ENCODE measurements around the gene PKIB. TPM values are rescaled to one million over a fixed set of nuclear protein-coding genes. Genes with fewer than 3 reads are reported as not detected.

Gene PKIB
- total RNA-seq, 4 donors from 2014 or later = 4.3 to 13.3 (median 10.4) TPM

- 66 to 72% methylated on average over 5 of the region's 5 CpGs for WGBS, 2 donors
- DNase-seq (ENCODE audit: low spot score in 2 of 2) = no peak
- H3K4me3 ChIP-seq (ENCODE audit: low read depth, poor library complexity, severe bottlenecking) = no peak overlapping the region
- intact Hi-C loops (cut with DNase I; ENCODE audit: low total_unique reads) = no loop called here
- TF ChIP-seq, protein P1, sequence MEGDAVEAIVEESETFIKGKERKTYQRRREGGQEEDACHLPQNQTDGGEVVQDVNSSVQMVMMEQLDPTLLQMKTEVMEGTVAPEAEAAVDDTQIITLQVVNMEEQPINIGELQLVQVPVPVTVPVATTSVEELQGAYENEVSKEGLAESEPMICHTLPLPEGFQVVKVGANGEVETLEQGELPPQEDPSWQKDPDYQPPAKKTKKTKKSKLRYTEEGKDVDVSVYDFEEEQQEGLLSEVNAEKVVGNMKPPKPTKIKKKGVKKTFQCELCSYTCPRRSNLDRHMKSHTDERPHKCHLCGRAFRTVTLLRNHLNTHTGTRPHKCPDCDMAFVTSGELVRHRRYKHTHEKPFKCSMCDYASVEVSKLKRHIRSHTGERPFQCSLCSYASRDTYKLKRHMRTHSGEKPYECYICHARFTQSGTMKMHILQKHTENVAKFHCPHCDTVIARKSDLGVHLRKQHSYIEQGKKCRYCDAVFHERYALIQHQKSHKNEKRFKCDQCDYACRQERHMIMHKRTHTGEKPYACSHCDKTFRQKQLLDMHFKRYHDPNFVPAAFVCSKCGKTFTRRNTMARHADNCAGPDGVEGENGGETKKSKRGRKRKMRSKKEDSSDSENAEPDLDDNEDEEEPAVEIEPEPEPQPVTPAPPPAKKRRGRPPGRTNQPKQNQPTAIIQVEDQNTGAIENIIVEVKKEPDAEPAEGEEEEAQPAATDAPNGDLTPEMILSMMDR (IDR thresholded peaks at IDR 0.05) = no peak
- TF ChIP-seq POLR2A (IDR thresholded peaks at IDR 0.05) = no peak
Observed at GRCh38 chr6:122754191-122754731, 144.1 kb downstream of the PKIB start.

- DNase-seq (ENCODE audit: low spot score in 2 of 2) = no peak
- intact Hi-C loops (cut with DNase I; ENCODE audit: low total_unique reads) = no loop called here
- H3K4me3 ChIP-seq (ENCODE audit: low read depth, poor library complexity, severe bottlenecking) = no peak overlapping the region
- 47 to 58% methylated on average over 9 of the region's 9 CpGs for WGBS, 2 donors
- no peak for TF ChIP-seq POLR2A (IDR thresholded peaks at IDR 0.05)
- TF ChIP-seq, protein P1 (IDR thresholded peaks at IDR 0.05) = no peak
Observed at GRCh38 chr6:122755901-122756300, 145.7 kb downstream of the PKIB start.

GRCh38 chr6:122758927-122759334, 148.7 kb downstream of the PKIB start:
- TF ChIP-seq, protein P1 (IDR thresholded peaks at IDR 0.05) = no peak
- TF ChIP-seq POLR2A (IDR thresholded peaks at IDR 0.05) = no peak
- WGBS, 2 donors = 32 to 34% methylated on average over 1 of the region's 1 CpG
- H3K4me3 ChIP-seq (ENCODE audit: low read depth, poor library complexity, severe bottlenecking) = no peak overlapping the region
- DNase-seq (ENCODE audit: low spot score in 2 of 2) = no peak
- intact Hi-C loops (cut with DNase I; ENCODE audit: low total_unique reads) = no loop called here

DNA sequence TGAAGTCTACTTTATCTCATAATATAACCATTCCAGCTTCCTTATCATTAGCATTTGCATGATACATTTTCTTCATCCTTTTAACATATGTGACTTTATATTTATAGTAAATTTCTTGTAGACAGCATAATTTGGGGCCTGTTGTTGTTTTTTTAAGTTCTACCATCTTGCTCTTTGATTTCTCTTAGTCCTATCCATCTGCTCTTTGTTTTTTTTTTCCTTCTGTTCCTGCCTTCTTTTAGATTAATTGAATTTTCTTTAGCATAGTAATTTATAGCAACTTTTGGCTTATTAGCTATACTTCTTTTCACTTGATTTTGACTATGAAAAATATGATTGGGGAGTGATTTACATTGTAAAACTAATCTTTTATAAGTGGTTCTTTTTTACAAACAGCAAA, 150.1 kb downstream of the PKIB start:
- no peak for TF ChIP-seq POLR2A (IDR thresholded peaks at IDR 0.05)
- TF ChIP-seq, protein P1 (IDR thresholded peaks at IDR 0.05) = no peak
- no peak overlapping the region for H3K4me3 ChIP-seq (ENCODE audit: low read depth, poor library complexity, severe bottlenecking)
- no peak for DNase-seq (ENCODE audit: low spot score in 2 of 2)
- intact Hi-C loops (cut with DNase I; ENCODE audit: low total_unique reads) = no loop called here

- no peak for TF ChIP-seq POLR2A (IDR thresholded peaks at IDR 0.05)
- TF ChIP-seq, protein P1 (IDR thresholded peaks at IDR 0.05) = no peak
- DNase-seq (ENCODE audit: low spot score in 2 of 2) = no peak
- no peak overlapping the region for H3K4me3 ChIP-seq (ENCODE audit: low read depth, poor library complexity, severe bottlenecking)
- intact Hi-C loops (cut with DNase I; ENCODE audit: low total_unique reads) = no loop called here
Observed at GRCh38 chr6:122766256-122766655, 156.1 kb downstream of the PKIB start.

Data from lower leg skin (tissue), 4 donors.